Urothelium cell line (cell line): ENCODE results near the gene SUPT3H.
A peak's percentile ranks its signal among the peaks of the same experiment; 100 is the strongest.

ENCODE experiments used
- DNase-seq: peaks from one replicate; pipeline ENCODE4 v3.0.0; 2011; ENCODE audit warnings: low spot score, mixed read lengths
- FAIRE-seq: peaks from 2 replicates; lab custom pipeline; 2011; peaks lifted over from hg19 to GRCh38; lab: Jason Lieb, UNC

SUPT3H gene

GRCh38 chr6:45377554-45378333 is at the start of gene SUPT3H:
TSS of gene SUPT3H (minus strand) at chr6:45377934.
- DNase-seq: no peak
- FAIRE-seq: no peak

GRCh38 chr6:45426251-45426650 is 48.5 kb upstream of the SUPT3H start:
- no peak for DNase-seq

GRCh38 chr6:45424451-45424861 is 46.7 kb upstream of the SUPT3H start:
- DNase-seq: no peak
- no peak for FAIRE-seq

More at GRCh38 chr6:45426251-45426650, 48.5 kb upstream of the SUPT3H start:
- no peak for FAIRE-seq

GRCh38 chr6:45423824-45424450 is 46.2 kb upstream of the SUPT3H start:
- no peak for DNase-seq
- no peak for FAIRE-seq

GRCh38 chr6:45423111-45423823 is 45.5 kb upstream of the SUPT3H start:
- no peak for FAIRE-seq
- DNase-seq: no peak

GRCh38 chr6:45422503-45423110 is 44.9 kb upstream of the SUPT3H start:
- FAIRE-seq: no peak
- no peak for DNase-seq

- FAIRE-seq: no peak
- DNase-seq: no peak
Measured at GRCh38 chr6:45421709-45422502, 44.2 kb upstream of the SUPT3H start.

GRCh38 chr6:45420909-45421708 is 43.4 kb upstream of the SUPT3H start:
- DNase-seq: no peak
- FAIRE-seq: no peak

- FAIRE-seq: no peak
Measured at GRCh38 chr6:45420083-45420908, 42.6 kb upstream of the SUPT3H start.

GRCh38 chr6:45419571-45420082 is 41.9 kb upstream of the SUPT3H start:
- FAIRE-seq: no peak
- no peak for DNase-seq

More at GRCh38 chr6:45420083-45420908, 42.6 kb upstream of the SUPT3H start:
- DNase-seq: no peak

GRCh38 chr6:45417436-45417835 is 39.7 kb upstream of the SUPT3H start:
- DNase-seq (no peak), FAIRE-seq (no peak)

- no peak for DNase-seq
- no peak for FAIRE-seq
Measured at GRCh38 chr6:45416700-45417099, 39.0 kb upstream of the SUPT3H start.

- FAIRE-seq: no peak
- no peak for DNase-seq
Measured at GRCh38 chr6:45415788-45416518, 38.2 kb upstream of the SUPT3H start.

- FAIRE-seq (no peak), DNase-seq (no peak)
Measured at GRCh38 chr6:45415315-45415714, 37.6 kb upstream of the SUPT3H start.

- no peak for FAIRE-seq
- DNase-seq: no peak
Measured at GRCh38 chr6:45411959-45412358, 34.2 kb upstream of the SUPT3H start.

- DNase-seq (no peak), FAIRE-seq (no peak)
Measured at GRCh38 chr6:45400021-45400420, 22.3 kb upstream of the SUPT3H start.

GRCh38 chr6:45398075-45398813 is 20.5 kb upstream of the SUPT3H start:
- FAIRE-seq (no peak), DNase-seq (peak; percentile 11)
